ENCODE results near the gene RBMXL3. TPM values are rescaled to one million over a fixed set of nuclear protein-coding genes. Genes with fewer than 3 reads are reported as not detected.

Gene RBMXL3
- total RNA-seq, 1 donor from 2014 or later = not detected

- no peak for TF ChIP-seq CTCF (conservative IDR thresholded peaks at IDR 0.05)
- Mint-ChIP-seq H3K36me3 (no peaks in the 10 kb centered on the region), H3K4me3 (no peak overlapping the region), H3K4me1 (ENCODE audit: unreplicated experiment) (no peaks in the 10 kb centered on the region), H3K27ac (no peak overlapping the region), H3K27me3 (no peaks in the 10 kb centered on the region), H3K9me3 (no peaks in the 10 kb centered on the region)
- no peak for DNase-seq (ENCODE audit: extremely low spot score, unreplicated experiment)
Observed at GRCh38 chrX:115178473-115178872, 10.7 kb upstream of the RBMXL3 start.

- Mint-ChIP-seq H3K27ac (no peak overlapping the region), H3K4me3 (no peak overlapping the region), H3K36me3 (peaks cover 10% of the 10 kb centered on the region), H3K27me3 (no peaks in the 10 kb centered on the region), H3K9me3 (peaks cover 3% of the 10 kb centered on the region), H3K4me1 (ENCODE audit: unreplicated experiment) (no peaks in the 10 kb centered on the region)
- TF ChIP-seq CTCF (conservative IDR thresholded peaks at IDR 0.05) = no peak
- DNase-seq (ENCODE audit: extremely low spot score, unreplicated experiment) = no peak
Observed at GRCh38 chrX:115183980-115184379, 5.2 kb upstream of the RBMXL3 start.

- DNase-seq (ENCODE audit: extremely low spot score, unreplicated experiment) = no peak
- H3K9me3 Mint-ChIP-seq = peaks cover 14% of the 10 kb centered on the region
- no peaks in the 10 kb centered on the region for H3K4me1 Mint-ChIP-seq (ENCODE audit: unreplicated experiment)
- no peak overlapping the region for H3K4me3 Mint-ChIP-seq
- peaks cover 22% of the 10 kb centered on the region for H3K36me3 Mint-ChIP-seq
- TF ChIP-seq CTCF (conservative IDR thresholded peaks at IDR 0.05) = no peak
- no peak overlapping the region for H3K27ac Mint-ChIP-seq
- H3K27me3 Mint-ChIP-seq = no peaks in the 10 kb centered on the region
Observed at GRCh38 chrX:115189646-115190635, 731 bp downstream of the RBMXL3 start.

GRCh38 chrX:115190636-115191489 is 1.7 kb downstream of the RBMXL3 start:
- TF ChIP-seq CTCF (conservative IDR thresholded peaks at IDR 0.05) = no peak
- peaks cover 19% of the 10 kb centered on the region for H3K36me3 Mint-ChIP-seq
- DNase-seq (ENCODE audit: extremely low spot score, unreplicated experiment) = no peak
- no peaks in the 10 kb centered on the region for H3K27me3 Mint-ChIP-seq
- peaks cover 14% of the 10 kb centered on the region for H3K9me3 Mint-ChIP-seq
- no peaks in the 10 kb centered on the region for H3K4me1 Mint-ChIP-seq (ENCODE audit: unreplicated experiment)
- no peak overlapping the region for H3K4me3 Mint-ChIP-seq
- H3K27ac Mint-ChIP-seq = no peak overlapping the region

- H3K9me3 Mint-ChIP-seq = peaks cover 14% of the 10 kb centered on the region
- no peak overlapping the region for H3K27ac Mint-ChIP-seq
- no peaks in the 10 kb centered on the region for H3K4me1 Mint-ChIP-seq (ENCODE audit: unreplicated experiment)
- no peak for DNase-seq (ENCODE audit: extremely low spot score, unreplicated experiment)
- H3K27me3 Mint-ChIP-seq = no peaks in the 10 kb centered on the region
- H3K4me3 Mint-ChIP-seq = no peak overlapping the region
- TF ChIP-seq CTCF (conservative IDR thresholded peaks at IDR 0.05) = no peak
- H3K36me3 Mint-ChIP-seq = peaks cover 16% of the 10 kb centered on the region
Observed at GRCh38 chrX:115191490-115192243, 2.5 kb downstream of the RBMXL3 start.
